ENCODE measurements around the gene TBC1D22A.

- TF ChIP-seq CTCF (conservative IDR thresholded peaks at IDR 0.05; ENCODE audit: low read depth, low read length) (no peak), EZH2 (IDR thresholded peaks at IDR 0.05; ENCODE audit: low read length, unreplicated experiment) (no peak), EZH2phosphoT487 (IDR thresholded peaks at IDR 0.05; ENCODE audit: borderline replicate concordance, low read length) (no peak)
Measured at GRCh38 chr22:46824344-46824909, 62.0 kb downstream of the TBC1D22A start.

Data from PC-3 (cell line).